Muscle of leg (tissue), 11 donors: Measurements from ENCODE around the gene HSD3B2. TPM values are rescaled to one million over a fixed set of nuclear protein-coding genes. Genes with fewer than 3 reads are reported as not detected.

ENCODE experiments used
- DNase-seq: peaks from one replicate; pipeline ENCODE4 v3.0.0; 2013
- H3K27ac ChIP-seq: one replicate; pipeline ENCODE4 v1.5.1; 2013; ENCODE audit warnings: mild to moderate bottlenecking, low read length, control low read depth
- H3K27me3 ChIP-seq: one replicate; pipeline ENCODE4 v1.6.1; 2013; ENCODE audit warnings: low read length; ENCODE audit not compliant: control insufficient read depth, insufficient read depth
- H3K36me3 ChIP-seq: one replicate; pipeline ENCODE4 v1.6.1; 2013; ENCODE audit warnings: low read length; ENCODE audit not compliant: control insufficient read depth, insufficient read depth
- H3K4me1 ChIP-seq: one replicate; pipeline ENCODE4 v1.6.1; 2013; ENCODE audit warnings: low read length; ENCODE audit not compliant: control insufficient read depth, insufficient read depth
- H3K4me3 ChIP-seq: one replicate; pipeline ENCODE4 v1.5.1; 2013; ENCODE audit warnings: low read length, control low read depth
- H3K9me3 ChIP-seq: replicated peaks from 2 replicates; pipeline ENCODE4 v1.6.1; 2013; ENCODE audit warnings: low read depth, low read length; ENCODE audit not compliant: control insufficient read depth
- WGBS: methylation state at CpG from one replicate; pipeline ENCODE4 v1.1.5; 2013; ENCODE audit warnings: missing lambda C conversion rate; ENCODE audit not compliant: insufficient coverage; 5-methylcytosine and 5-hydroxymethylcytosine counted together
- polyA plus RNA-seq, 8 donors: library from polyadenylated mRNA; unstranded; fragments of 120-200 nt; gene quantifications; one replicate each; pipeline versions ENCODE4 v1.2.1 to v1.2.3, GENCODE V29; 2013; ENCODE audit warnings: inconsistent platforms in 1 of 8, low replicate concordance in 1 of 8; ENCODE audit not compliant: insufficient read length in 8 of 8, insufficient read depth in 1 of 8
- total RNA-seq: library from RNA; stranded (reverse); fragments of 120-200 nt; gene quantifications from one replicate; pipeline ENCODE4 v1.2.4, GENCODE V29; 2013

Gene HSD3B2
- total and polyA plus RNA-seq, 9 donors, result 0.14 to 0.23 TPM; not detected in 7

- Histone ChIP-seq H3K36me3 (no peaks in the 10 kb centered on the region), H3K9me3 (no peaks in the 10 kb centered on the region), H3K4me3 (no peak overlapping the region), H3K4me1 (no peaks in the 10 kb centered on the region), H3K27ac (no peak overlapping the region), H3K27me3 (peaks cover 2% of the 10 kb centered on the region)
- 92% methylated on average over 5 of the region's 7 CpGs for WGBS
- DNase-seq, result no peak
These were observed 56.0 kb downstream of the HSD3B2 start for GRCh38 chr1:119470958-119471357.

GRCh38 chr1:119471566-119471965 lies 56.6 kb downstream of the HSD3B2 start:
- no peaks in the 10 kb centered on the region for H3K4me1 ChIP-seq
- 86% methylated on average over 2 of the region's 5 CpGs for WGBS
- H3K36me3 ChIP-seq, result no peaks in the 10 kb centered on the region
- DNase-seq, result no peak
- H3K27me3 ChIP-seq, result peaks cover 2% of the 10 kb centered on the region
- no peaks in the 10 kb centered on the region for H3K9me3 ChIP-seq
- H3K4me3 ChIP-seq, result no peak overlapping the region
- H3K27ac ChIP-seq, result no peak overlapping the region

GRCh38 chr1:119472080-119472818 lies 57.3 kb downstream of the HSD3B2 start:
- DNase-seq, result no peak
- 65% methylated on average over 2 of the region's 5 CpGs for WGBS

More at GRCh38 chr1:119472080-119472818, 57.3 kb downstream of the HSD3B2 start:
- no peak overlapping the region for H3K4me3 ChIP-seq
- no peaks in the 10 kb centered on the region for H3K9me3 ChIP-seq
- no peak overlapping the region for H3K27ac ChIP-seq
- H3K36me3 ChIP-seq, result no peaks in the 10 kb centered on the region
- H3K4me1 ChIP-seq, result no peaks in the 10 kb centered on the region
- H3K27me3 ChIP-seq, result peaks cover 2% of the 10 kb centered on the region

Other genes with a start within 250 kb of the HSD3B2 start
- 0.13 TPM for gene HAO2, start 46.4 kb upstream of the HSD3B2 start, total RNA-seq
- gene HAO2, start 46.4 kb upstream of the HSD3B2 start, polyA plus RNA-seq, result under 1 TPM in 2 of 8 donors, not detected in 6; 0.08 to 0.15 TPM
- 0.53 TPM for gene HSD3B1, start 92.1 kb downstream of the HSD3B2 start, total RNA-seq
- under 1 TPM in 6 of 8 donors, not detected in 2; 0.13 to 0.42 (median 0.31) TPM for gene HSD3B1, start 92.1 kb downstream of the HSD3B2 start, polyA plus RNA-seq
- gene ZNF697, start 233.1 kb downstream of the HSD3B2 start, total RNA-seq, result 10.1 TPM
- gene ZNF697, start 233.1 kb downstream of the HSD3B2 start, polyA plus RNA-seq, result 10 to 100 TPM in 2 of 8 donors, 1 to 10 TPM in 6; 8.0 to 11.6 (median 9.8) TPM